HG03520 (cell line): ENCODE measurements around the gene ALDH3B2.
A peak's percentile ranks its signal among the peaks of the same experiment; 100 is the strongest.
"Not testable (repeated sequence)": the region's sequence is repeated elsewhere in the genome, so short reads cannot be mapped to it uniquely, and the experiment has no call there.

Experiments
- ATAC-seq: cut with Tn5 transposase; IDR thresholded peaks from one replicate; pipeline ENCODE4 v1.9.1; 2021; ENCODE audit warnings: mild to moderate bottlenecking, moderate library complexity; ENCODE audit not compliant: unreplicated experiment

ALDH3B2 gene

DNA sequence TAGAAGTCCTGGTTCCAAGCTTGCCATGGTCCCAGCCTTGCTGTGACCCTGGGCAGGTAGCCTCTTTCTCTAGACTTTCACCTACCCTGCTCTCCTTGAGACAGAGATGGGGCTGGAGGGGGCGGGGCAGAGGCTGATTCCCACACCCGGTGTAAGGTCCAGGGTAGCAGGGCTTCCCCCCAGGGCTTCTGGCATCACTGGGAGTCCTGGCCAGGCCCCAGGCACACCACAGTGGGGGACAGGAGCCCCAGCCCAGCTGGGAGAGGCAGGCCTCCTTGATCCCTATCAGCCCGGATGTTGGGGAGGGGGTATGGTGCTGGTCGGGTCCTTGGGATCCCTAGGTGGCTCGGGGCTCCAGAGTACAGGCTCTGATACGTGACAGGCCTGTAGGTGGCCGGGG lies 43.0 kb downstream of the ALDH3B2 start:
- ATAC-seq = no peak

DNA sequence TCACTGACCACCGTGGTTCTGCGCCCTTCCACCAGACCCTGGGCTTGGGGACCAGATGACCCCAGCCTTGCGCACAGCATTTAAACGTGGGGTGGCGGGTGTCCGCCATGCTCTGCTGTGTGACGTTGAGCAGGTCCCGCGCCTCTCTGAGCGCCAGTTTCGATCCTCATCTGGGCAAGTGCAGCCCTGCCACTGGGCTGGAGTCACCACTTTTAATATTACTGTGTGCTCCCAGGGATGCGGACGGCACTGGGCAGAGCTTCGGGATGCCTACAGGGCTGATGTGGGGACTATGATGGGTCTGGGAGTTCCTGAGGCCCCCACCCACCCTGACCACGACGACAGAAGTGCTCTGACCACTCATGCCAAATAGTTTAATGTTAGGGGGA lies 43.5 kb downstream of the ALDH3B2 start:
- ATAC-seq = no peak

DNA sequence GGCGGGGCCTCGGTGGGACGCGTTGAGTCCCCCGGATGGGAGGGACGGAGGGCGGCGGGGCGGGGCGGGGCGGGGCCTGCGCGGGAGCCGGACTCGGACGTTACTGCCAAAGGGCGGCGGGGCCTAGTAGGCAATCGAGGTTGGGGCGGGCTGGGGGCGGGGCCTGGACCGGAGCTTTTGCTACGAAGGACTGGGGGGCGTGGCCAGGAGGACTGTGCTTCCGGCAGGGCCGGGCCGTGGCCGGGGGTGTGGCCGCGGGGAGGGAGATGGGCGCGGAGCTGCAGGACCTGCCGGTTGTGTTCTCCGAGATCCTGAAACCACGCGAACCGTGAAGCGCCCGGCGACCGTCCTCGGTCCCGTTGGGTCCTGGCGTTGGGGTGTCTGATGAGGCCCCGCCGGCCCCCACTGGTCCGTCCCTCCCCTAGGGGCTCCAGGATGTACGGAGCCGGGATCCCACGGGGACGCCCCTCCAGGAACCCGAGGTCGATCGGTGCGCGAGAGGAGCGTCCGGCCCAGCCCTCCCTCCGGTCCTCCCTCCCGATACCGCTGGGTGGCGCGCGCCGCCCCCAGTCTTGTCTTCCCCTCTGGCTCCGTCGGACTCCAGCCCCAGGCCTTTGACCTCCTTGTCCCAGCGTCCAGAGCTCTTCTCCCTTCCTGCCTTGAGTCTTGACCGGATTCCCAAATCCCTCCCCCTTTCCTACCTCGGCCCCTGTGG lies 44.0 kb downstream of the ALDH3B2 start:
- peak; percentile 42 for ATAC-seq

DNA sequence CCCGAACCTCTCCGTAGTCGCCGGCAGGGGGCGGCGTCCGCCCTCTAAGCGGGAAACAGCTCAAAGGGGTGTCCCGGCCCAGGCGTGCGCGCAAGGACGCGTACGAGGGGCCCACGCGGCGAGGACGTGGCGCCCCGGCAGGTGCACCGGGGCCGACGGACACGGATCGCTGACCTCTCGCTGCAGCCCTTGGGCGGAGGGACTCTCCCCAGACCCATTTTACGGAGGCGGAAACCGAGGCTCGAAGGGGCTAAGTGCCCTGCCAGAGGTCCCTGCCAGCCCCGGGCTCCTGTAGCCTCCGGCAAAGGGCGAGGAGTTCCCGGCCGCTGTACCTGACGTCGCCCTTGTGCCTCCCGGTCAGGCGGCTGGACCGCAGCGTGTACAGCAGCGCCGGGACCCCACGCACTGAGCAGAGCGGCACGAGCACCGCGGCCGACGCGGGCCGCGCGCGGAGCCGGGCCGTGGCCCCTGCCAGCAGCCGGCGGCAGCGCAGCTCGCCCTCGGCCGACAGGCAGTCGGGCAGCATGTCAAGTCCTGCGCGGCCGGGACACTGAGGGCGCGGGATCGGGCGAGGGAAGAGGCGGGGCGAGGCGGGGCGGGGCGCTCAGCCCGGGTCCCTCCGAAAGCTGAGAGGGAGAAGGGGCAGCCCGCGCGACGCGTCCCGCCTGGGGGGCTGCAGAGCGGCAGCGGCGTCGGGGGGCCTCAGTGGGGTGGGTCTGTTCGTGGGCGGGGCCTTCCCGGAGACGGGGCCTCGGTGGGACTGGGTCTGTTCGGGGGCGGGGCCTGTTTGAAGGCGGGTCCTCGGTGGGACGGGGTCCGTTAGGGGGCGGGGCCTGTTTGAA lies 44.8 kb downstream of the ALDH3B2 start, which contains the start of gene NUDT8:
Gene NUDT8, minus strand, starts transcription at position 552 of the 842 bp plus-strand sequence. Its CDS starts 26 bp downstream, at position 526.
- ATAC-seq = peak; percentile 39

DNA sequence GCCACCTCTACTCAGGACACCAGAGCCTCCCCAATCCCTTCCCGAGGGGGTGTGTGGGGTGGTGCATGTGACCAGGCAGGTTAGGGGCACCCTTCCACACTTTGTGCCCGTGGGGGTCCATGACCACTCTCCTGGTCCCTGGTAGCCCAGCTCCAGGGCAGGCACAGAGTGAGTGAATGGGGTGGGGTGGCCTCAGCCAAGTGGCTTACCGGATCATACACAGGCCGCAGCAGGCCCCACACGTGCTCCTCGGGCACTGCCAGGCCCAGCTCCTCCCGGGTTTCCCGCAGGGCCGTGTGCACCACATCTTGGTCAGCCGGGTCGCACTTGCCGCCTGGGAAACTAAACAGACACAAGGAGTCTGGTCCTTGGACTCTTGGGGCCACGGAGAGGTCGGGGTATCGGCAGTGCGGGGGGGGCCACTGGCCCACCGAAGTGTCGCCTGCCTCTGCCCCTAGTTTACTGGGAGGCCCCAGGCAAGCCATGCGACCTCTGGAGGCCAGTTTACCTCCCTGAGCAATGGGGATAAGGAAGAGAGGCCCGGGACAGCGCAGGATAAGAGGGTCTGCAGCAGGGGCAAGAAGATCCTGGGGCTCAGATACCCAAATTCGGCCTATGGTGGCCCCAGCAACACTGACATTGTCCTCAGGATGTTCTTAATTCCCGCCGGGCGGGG lies 45.6 kb downstream of the ALDH3B2 start:
- ATAC-seq = no peak

DNA sequence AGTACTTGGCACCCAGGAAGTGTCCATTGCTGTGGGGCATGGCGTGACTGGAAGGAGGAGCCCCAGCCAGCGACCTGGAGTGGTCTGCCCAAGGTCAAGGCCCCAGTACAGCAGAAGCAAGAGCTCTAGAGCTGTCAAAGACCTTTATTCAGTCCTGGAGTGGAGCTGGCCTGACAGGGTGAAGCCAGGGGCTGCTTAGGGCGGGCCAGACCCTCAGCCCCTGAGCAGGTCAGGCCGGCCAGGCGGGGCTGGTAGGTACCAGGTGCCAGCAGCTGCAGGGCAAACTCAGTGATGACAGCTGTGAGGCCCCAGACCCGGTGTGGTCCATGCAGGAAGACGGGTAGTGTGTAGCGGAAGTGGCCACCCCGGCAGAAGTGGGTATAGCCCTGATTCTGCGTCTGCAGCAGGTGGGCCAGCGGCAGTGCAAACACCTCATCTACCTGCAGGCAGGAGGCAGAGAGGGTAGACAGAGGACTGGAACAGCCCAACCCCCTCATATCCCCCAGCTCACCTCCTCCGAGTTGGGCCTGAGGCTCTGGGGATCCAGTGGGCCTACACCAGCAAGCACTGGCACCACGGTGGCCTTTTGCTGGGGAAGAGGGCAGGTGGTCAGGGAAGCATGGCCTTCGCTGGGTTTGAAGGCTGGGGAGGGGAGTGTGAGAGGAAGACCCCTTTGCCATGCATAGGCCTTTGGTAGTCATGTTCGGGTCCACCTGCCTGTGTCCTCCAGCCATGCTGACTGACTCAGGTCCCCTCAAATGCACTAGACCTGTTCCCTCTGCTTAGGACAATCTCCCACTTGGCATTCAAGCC lies 46.4 kb downstream of the ALDH3B2 start:
- no peak for ATAC-seq

DNA sequence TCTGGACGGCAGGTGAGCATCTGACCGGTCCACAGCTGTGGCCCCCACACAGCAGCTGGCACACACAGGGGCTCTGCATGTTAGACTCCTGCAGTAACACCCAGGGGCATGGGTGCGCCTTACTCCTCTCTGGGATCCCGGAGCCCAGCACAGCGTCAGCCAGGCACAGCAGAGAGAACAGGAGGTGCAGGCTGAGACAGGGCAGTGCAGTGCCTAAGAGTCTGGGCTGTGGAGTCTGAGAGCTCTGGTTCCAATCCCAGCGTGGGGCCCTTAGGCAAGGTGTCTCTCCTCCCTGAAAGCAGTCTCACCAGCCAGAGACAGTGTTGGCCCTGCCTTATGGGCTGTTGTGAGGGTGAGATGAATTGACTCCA lies 47.0 kb downstream of the ALDH3B2 start:
- no peak for ATAC-seq

DNA sequence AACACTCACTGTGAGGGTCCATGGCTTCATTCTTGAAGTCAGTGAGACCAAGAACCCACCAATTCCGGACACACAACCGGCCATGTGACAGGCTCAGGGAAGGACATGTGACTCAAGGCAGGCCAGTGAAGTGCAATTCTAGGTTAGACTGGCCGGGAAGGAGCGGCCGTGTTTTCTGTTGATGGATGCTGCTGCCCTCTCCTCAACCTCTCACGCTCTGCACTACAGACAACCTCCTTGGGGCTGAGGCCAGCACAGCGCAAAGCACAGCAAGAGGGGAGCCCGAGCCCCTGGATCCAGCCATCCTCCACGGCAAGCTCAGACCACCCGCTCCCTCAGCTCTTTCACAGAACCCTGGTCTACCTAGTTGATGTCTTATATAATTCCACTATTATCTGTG lies 47.5 kb downstream of the ALDH3B2 start:
- no peak for ATAC-seq

DNA sequence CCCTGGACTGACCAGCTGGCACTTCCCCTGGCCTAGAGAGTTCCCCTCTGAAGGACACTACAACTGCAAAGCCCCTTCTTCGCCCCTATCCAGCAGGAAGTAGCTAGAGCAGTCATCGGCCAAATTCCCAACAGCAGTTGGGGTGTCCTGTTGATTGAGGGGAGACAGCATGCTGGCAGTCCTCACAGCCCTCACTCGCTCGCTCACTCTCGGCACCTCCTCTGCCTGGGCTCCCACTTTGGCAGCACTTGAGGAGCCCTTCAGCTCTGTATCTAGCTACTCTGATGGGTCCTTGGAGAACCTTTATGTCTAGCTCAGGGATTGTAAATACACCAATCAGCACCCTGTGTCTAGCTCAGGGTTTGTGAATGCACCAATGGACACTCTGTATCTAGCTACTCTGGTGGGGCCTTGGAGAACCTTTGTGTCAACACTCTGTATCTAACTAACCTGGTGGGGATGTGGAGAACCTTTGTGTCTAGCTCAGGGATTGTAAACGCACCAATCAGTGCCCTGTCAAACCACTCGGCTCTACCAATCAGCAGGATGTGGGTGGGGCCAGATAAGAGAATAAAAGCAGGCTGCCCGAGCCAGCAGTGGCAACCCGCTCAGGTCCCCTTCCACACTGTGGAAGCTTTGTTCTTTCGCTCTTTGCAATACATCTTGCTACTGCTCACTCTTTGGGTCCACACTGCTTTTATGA lies 48.1 kb downstream of the ALDH3B2 start:
- ATAC-seq = not testable (repeated sequence)

DNA sequence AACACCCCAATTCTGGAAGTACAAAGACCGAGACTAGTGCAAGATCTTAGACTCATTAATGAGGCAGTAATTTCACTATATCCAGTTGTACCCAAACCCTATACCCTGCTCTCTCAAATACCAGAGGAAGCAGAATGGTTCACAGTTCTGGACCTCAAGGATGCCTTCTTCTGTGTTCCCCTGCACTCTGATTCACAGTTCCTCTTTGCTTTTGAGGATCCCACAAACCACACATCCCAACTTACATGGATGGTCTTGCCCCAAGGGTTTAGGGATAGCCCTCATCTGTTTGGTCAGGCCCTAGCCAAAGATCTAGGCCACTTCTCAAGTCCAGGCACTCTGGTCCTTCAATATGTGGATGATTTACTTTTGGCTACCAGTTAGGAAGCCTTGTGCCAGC lies 50.6 kb downstream of the ALDH3B2 start:
- not testable (repeated sequence) for ATAC-seq

DNA sequence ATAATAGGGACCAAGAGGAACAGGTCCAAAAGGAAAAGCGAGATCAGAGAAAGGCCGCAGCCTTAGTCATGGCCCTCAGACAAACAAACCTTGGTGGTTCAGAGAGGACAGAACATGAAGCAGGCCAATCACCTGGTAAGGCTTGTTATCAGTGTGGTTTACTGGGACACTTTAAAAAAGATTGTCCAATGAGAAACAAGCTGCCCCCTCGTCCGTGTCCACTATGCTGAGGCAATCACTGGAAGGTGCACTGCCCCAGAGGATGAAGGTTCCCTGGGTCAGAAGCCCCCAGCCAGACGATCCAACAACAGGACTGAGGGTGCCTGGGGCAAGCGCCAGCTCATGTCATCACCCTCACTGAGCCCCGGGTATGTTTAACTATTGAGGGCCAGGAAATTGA lies 51.5 kb downstream of the ALDH3B2 start:
- not testable (repeated sequence) for ATAC-seq

DNA sequence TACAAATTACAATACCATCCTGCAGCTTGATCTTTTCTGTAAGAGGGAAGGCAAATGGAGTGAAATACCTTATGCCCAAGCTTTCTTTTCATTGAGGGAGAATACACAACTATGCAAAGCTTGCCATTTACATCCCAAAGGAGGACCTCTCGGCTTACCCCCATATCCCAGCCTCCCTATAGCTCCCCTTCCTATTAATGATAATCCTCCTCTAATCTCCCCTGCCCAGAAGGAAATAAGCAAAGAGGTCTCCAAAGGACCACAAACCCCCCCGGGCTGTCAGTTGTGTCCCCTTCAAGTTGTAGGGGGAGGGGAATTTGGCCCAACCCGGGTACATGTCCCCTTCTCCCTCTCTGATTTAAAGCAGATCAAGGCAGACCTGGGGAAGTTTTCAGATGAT lies 52.5 kb downstream of the ALDH3B2 start:
- ATAC-seq = not testable (repeated sequence)

DNA sequence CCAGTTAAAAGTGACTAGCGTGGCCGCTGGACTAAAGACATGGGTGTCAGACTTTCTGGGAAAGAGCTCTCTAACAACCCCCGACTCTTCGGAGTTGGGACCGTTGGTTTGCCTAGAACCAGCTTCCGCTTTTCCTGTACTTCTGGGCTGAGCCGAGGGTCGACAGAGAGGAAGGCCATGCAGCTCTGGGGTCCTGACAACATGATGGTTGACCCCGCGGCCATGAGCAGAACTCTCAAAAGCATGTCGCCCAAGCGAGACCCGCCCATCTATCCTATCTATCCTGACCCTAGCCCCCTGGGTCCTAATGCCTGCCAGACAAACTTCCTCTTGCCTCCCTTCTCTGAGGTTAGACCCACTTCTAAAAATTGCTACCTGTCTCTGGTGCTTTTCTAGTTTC lies 53.8 kb downstream of the ALDH3B2 start:
- ATAC-seq = not testable (repeated sequence)

DNA sequence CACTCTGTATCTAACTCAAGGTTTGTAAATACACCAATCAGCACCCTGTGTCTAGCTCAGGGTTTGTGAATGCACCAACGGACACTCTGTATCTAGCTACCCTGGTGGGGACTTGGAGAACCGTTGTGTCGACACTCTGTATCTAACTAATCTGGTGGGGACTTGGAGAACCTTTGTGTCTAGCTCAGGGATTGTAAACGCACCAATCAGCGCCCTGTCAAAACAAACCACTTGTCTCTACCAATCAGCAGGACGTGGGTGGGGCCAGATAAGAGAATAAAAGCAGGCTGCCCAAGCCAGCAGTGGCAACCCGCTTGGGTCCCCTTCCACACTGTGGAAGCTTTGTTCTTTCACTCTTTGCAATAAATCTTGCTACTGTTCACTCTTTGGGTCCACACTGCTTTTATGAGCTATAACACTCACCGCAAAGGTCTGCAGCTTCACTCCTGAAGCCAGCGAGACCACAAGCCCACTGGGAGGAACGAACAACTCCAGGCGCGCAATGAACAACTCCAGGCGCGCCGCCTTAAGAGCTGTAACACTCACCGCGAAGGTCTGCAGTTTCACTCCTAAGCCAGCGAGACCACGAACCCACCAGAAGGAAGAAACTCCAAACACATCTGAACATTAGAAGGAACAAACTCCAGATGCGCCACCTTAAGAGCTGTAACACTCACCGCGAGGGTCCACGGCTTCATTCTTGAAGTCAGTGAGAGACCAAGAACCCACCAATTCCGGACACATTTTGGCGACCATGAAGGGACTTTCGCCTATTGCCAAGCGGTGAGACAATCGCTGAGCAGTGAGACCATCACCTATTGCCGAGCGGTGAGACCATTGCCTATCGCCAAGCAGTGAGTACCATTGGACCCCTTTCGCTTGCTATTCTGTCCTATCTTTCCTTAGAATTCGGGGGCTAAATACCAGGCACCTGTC lies 54.5 kb downstream of the ALDH3B2 start:
- not testable (repeated sequence) for ATAC-seq

DNA sequence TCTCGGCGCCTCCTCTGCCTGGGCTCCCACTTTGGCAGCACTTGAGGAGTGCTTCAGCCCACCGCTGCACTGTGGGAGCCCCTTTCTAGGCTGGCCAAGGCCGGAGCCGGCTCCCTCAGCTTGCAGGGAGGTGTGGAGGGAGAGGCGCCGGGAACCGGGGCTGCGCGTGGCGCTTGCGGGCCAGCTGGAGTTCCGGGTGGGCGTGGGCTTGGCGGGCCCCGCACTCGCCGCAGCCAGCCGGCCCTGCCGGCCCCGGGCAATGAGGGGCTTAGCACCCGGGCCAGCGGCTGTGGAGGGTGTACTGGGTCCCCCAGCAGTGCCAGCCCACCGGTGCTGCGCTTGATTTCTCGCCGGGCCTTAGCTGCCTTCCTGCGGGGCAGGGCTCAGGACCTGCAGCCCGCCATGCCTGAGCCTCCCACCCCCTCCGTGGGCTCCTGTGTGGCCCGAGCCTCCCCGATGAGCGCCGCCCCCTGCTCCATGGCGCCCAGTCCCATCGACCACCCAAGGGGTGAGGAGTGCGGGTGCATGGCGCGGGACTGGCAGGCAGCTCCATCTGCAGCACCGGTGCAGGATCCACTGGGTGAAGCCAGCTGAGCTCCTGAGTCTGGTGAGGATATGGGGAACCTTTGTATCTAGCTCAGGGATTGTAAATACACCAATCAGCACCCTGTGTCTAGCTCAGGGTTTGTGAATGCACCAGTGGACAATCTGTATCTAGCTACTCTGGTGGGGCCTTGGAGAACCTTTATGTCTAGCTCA lies 55.3 kb downstream of the ALDH3B2 start:
- not testable (repeated sequence) for ATAC-seq

DNA sequence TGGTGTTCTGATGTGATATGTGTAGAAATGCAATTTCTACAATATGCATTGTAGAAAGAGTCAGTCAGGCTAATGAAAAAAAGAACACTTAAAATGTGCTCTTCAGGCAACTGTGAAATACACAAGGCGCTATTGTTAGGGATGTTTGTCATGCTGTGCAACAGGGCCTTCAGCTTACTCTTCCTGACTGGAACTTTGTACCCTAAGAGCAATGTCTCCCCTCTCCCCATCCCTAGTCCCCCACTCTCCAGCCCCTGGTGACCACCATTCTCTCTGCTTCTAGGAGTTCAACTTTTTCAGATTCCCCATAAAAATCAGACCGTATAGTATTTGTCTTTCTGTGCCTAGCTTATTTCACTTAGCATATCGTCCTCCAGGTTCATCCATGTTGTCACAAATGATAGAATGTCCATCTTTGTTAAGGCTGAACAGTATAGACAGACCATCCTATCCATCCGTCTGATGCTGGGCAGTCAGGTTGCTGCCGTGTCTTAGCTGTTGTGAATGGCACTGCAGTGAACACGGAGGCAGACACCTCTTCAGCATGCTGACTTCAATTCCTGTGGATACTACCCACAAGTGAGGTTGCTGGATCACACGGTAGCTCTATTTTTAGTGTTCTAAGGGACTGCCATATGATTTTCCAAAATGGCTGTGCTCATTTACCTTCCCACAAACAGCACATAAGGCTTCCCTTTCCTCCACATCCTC lies 57.0 kb downstream of the ALDH3B2 start:
- no peak for ATAC-seq

DNA sequence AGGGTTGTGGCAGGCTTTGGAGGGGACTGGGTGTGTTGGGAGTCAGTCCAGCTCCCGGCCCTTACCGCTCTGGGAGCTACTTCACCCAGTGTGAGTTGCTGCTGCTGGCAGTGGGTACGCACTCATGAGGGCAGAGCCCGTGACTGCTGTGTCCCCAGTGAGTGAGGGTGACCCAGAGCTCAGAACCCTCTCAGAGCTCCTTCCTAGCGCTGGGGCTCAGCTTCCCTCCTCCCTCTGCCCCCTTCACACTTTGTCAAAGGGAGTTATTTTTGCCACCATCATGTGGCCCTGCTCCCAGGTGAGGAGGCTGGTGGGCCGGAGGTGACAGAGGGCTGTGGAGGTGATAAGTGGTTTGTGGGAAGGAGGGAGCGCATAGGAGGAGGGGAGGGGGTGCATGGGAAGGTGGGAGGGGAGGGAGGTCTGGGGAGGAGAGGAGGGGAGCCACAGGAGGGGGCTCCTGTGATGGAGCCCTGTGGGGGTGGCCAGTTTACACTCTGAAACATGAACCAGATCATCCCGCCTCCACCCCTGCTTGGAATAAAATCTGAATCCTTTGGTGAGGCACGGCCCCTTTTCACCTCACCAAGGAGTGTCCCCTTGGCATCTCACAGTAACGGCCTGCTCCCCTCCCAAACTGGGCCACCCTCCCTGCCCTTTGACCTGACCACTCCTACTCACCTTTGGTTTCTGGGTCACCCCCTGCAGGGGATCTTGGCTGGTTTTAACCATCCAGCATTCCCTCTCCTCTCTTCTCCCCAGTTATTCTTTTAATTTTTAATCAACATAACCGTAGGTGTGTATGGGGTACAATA lies 57.8 kb downstream of the ALDH3B2 start:
- no peak for ATAC-seq
